WTC11 (cell line): Measurements from ENCODE around the gene GALNT7.
A peak's percentile ranks its signal among the peaks of the same experiment; 100 is the strongest.

Experiments used
- ATF1 ChIP-seq: sonication (generic); formaldehyde crosslinking; IDR thresholded peaks from 2 replicates; pipeline ENCODE4 v1.8.1; 2023; ENCODE audit warnings: mild to moderate bottlenecking, moderate library complexity, missing genetic modification reagents
- ATF2 ChIP-seq: sonication (generic); formaldehyde crosslinking; IDR thresholded peaks from 2 replicates; pipeline ENCODE4 v1.8.1; 2022; ENCODE audit warnings: low read depth, missing genetic modification reagents, borderline replicate concordance
- ESRRA ChIP-seq: sonication (generic); formaldehyde crosslinking; IDR thresholded peaks from 2 replicates; pipeline ENCODE4 v1.8.1; 2022; ENCODE audit warnings: mild to moderate bottlenecking, missing genetic modification reagents, borderline replicate concordance
- FOXJ3 ChIP-seq: sonication (generic); formaldehyde crosslinking; IDR thresholded peaks from 2 replicates; pipeline ENCODE4 v1.9.0; 2021; ENCODE audit warnings: missing genetic modification reagents, mild to moderate bottlenecking, borderline replicate concordance
- NR3C1 ChIP-seq: sonication (generic); formaldehyde crosslinking; conservative IDR thresholded peaks from 2 replicates; pipeline ENCODE4 v1.8.1; 2023; ENCODE audit warnings: low read depth, mild to moderate bottlenecking, missing genetic modification reagents
- TCF7 ChIP-seq: sonication (generic); formaldehyde crosslinking; IDR thresholded peaks from 2 replicates; pipeline ENCODE4 v1.8.0; 2022; ENCODE audit warnings: mild to moderate bottlenecking, low read depth, missing genetic modification reagents, moderate library complexity
- USF1 ChIP-seq: sonication (generic); formaldehyde crosslinking; IDR thresholded peaks from 2 replicates; pipeline ENCODE4 v1.8.0; 2022; ENCODE audit warnings: mild to moderate bottlenecking, missing genetic modification reagents
- USF2 ChIP-seq: sonication (generic); formaldehyde crosslinking; IDR thresholded peaks from 2 replicates; pipeline ENCODE4 v1.8.1; 2023; ENCODE audit warnings: mild to moderate bottlenecking, missing genetic modification reagents, moderate library complexity
- TF ChIP-seq, protein P1 (sequence below): fragments of 200-600 bp; IDR thresholded peaks from 2 replicates; pipeline ENCODE4 v1.8.0; 2022; ENCODE audit warnings: antibody characterized with exemption
- TF ChIP-seq, protein P2 (sequence below): sonication (generic); formaldehyde crosslinking; IDR thresholded peaks from 2 replicates; pipeline ENCODE4 v1.8.1; 2023; ENCODE audit warnings: mild to moderate bottlenecking, missing genetic modification reagents, moderate library complexity

DNA sequence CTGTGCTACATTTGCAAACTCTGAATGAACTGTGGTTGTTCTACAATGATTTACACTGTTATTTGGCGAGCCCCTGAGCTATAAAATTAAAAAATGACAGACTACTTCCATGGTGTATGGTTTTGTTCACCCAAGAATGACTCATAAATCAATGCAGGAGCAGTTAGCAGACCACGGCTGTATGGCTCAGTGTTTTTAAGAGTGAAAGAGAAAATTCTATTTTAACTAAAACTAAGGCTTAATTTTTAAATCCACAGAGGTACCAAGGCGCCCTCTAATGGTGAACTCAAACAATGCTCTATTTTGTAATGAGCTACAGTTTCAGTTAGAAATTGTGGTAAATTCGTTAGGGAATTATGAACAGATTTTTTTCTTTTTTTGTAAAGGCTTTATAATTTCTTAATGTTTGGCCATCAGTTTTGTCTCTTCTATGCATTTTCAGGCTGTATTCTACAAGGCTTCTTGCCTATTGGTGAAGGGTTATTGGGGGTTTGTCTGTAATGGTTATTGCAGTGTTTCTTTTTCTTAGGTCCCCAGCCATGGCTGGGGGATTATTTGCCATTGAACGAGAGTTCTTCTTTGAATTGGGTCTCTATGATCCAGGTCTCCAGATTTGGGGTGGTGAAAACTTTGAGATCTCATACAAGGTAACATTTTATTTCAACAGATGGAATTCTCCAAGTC is 133.0 kb downstream of the GALNT7 start:
- TF ChIP-seq FOXJ3 (no peak), ESRRA (no peak), NR3C1 (CRISPR knock-in tag) (no peak), ATF1 (CRISPR knock-in tag) (no peak), USF1 (CRISPR knock-in tag) (no peak), TCF7 (CRISPR knock-in tag) (no peak), ATF2 (CRISPR knock-in tag) (no peak), USF2 (CRISPR knock-in tag) (no peak)
- TF ChIP-seq, protein P1, sequence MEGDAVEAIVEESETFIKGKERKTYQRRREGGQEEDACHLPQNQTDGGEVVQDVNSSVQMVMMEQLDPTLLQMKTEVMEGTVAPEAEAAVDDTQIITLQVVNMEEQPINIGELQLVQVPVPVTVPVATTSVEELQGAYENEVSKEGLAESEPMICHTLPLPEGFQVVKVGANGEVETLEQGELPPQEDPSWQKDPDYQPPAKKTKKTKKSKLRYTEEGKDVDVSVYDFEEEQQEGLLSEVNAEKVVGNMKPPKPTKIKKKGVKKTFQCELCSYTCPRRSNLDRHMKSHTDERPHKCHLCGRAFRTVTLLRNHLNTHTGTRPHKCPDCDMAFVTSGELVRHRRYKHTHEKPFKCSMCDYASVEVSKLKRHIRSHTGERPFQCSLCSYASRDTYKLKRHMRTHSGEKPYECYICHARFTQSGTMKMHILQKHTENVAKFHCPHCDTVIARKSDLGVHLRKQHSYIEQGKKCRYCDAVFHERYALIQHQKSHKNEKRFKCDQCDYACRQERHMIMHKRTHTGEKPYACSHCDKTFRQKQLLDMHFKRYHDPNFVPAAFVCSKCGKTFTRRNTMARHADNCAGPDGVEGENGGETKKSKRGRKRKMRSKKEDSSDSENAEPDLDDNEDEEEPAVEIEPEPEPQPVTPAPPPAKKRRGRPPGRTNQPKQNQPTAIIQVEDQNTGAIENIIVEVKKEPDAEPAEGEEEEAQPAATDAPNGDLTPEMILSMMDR = peak; percentile 64
- TF ChIP-seq, protein P2, sequence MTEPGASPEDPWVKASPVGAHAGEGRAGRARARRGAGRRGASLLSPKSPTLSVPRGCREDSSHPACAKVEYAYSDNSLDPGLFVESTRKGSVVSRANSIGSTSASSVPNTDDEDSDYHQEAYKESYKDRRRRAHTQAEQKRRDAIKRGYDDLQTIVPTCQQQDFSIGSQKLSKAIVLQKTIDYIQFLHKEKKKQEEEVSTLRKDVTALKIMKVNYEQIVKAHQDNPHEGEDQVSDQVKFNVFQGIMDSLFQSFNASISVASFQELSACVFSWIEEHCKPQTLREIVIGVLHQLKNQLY = no peak
